ENCODE results near the gene EFNA5. TPM values are rescaled to one million over a fixed set of nuclear protein-coding genes. Genes with fewer than 3 reads are reported as not detected.

Gene EFNA5
- total and polyA plus RNA-seq, 2 of the 13 experiments (the other 11 are each of a cell fraction or from before 2014, with no cell fraction given): not detected

DNA sequence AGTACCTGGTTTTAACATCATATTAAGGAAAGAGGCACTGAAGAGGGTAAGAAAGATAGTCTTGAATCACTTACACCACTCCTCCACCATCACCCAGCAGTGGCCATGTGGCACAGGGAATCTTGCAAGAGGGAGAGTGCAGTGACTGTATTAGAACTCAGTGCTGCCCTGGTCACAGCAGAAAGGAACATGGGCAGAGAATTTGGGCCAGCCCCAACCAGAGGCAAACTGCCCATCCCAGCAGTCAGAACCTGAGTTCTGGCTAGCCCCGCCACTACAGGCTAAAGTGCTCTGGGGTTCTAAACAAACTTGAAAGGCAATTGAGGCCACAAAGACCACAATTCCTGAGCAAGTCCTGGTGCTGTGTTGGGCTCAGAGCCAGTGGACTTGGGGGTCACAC is 16.7 kb upstream of the EFNA5 start:
- Histone ChIP-seq H3K27me3 (ENCODE audit: control insufficient read depth in 1 of 2, insufficient read depth in 2 of 2, low read length in 2 of 2) (no peaks in the 10 kb centered on the region; a peak in 1 of 5 replicates), H3K9ac (ENCODE audit: insufficient read depth, low read depth, low read length) (no peak overlapping the region), H3K4me2 (ENCODE audit: low read depth, low read length) (no peak overlapping the region), H3K27ac (ENCODE audit: extremely low read length, insufficient read depth, low read length) (no peak overlapping the region), H3K4me3 (replicated peaks in 1 of 3; ENCODE audit: insufficient read depth in 1 of 3, low read depth in 2 of 3, low read length in 3 of 3) (no peak overlapping the region), H2AFZ (ENCODE audit: low read length) (no peak overlapping the region), H3K9me3 (ENCODE audit: low read length) (no peaks in the 10 kb centered on the region), H3K79me2 (ENCODE audit: insufficient read depth, low read length) (no peaks in the 10 kb centered on the region), H4K20me1 (ENCODE audit: insufficient read depth, low read length) (no peaks in the 10 kb centered on the region), H3K36me3 (replicated peaks in 1 of 2; ENCODE audit: control insufficient read depth in 1 of 2, insufficient read depth in 2 of 2, low read length in 2 of 2) (no peaks in the 10 kb centered on the region), H3K4me1 (ENCODE audit: insufficient read depth, low read length) (no peaks in the 10 kb centered on the region)
- no CpG with 5 or more reads among the region's 1 CpG for WGBS (ENCODE audit: low lambda C conversion rate)
- TF ChIP-seq ZNF431 (CRISPR knock-in tag; IDR thresholded peaks at IDR 0.05; ENCODE audit: borderline replicate concordance, low read depth) (no peak), CCAR2 (optimal IDR thresholded peaks at IDR 0.05; ENCODE audit: low read depth, low read length) (no peak)
- no TSS peak for BruUV-seq (replicated peaks)
- in situ Hi-C loops (cut with HindIII; ENCODE audit: extremely low pct_ligation_motif_present, low pct_unique_long_range_greater_than_20kb): no loop called here
- ChIA-PET CTCF (ENCODE audit: low intra/inter-chr PET ratio, low total read pairs) (no interaction called here), POLR2A (no interaction called here)
- no peak for ATAC-seq
- no peak for DNase-seq (ENCODE audit: low spot score)
- intact Hi-C loops (cut with micrococcal nuclease; ENCODE audit: unreplicated experiment): no loop called here
- FAIRE-seq: no peak

- in situ Hi-C loops (cut with HindIII; ENCODE audit: extremely low pct_ligation_motif_present, low pct_unique_long_range_greater_than_20kb) (no loop called here), intact Hi-C loops (cut with micrococcal nuclease; ENCODE audit: unreplicated experiment) (no loop called here)
- DNase-seq (ENCODE audit: low spot score) (no peak), FAIRE-seq (no peak), ATAC-seq (no peak)
- no peaks in the 10 kb centered on the region for H3K4me1 ChIP-seq (ENCODE audit: insufficient read depth, low read length)
- no peaks in the 10 kb centered on the region for H3K36me3 ChIP-seq (replicated peaks in 1 of 2; ENCODE audit: control insufficient read depth in 1 of 2, insufficient read depth in 2 of 2, low read length in 2 of 2)
- H2AFZ ChIP-seq (ENCODE audit: low read length): no peak overlapping the region
- ChIA-PET CTCF (ENCODE audit: low intra/inter-chr PET ratio, low total read pairs) (no interaction called here), POLR2A (no interaction called here)
- no peak overlapping the region for H3K9ac ChIP-seq (ENCODE audit: insufficient read depth, low read depth, low read length)
- no peak overlapping the region for H3K4me2 ChIP-seq (ENCODE audit: low read depth, low read length)
- H3K9me3 ChIP-seq (ENCODE audit: low read length): no peaks in the 10 kb centered on the region
- no peak overlapping the region for H3K4me3 ChIP-seq (replicated peaks in 1 of 3; ENCODE audit: insufficient read depth in 1 of 3, low read depth in 2 of 3, low read length in 3 of 3)
- H3K27me3 ChIP-seq (ENCODE audit: control insufficient read depth in 1 of 2, insufficient read depth in 2 of 2, low read length in 2 of 2): no peaks in the 10 kb centered on the region; a peak in 1 of 5 replicates
- WGBS (ENCODE audit: low lambda C conversion rate): 15% methylated on average over 3 of the region's 3 CpGs
- H4K20me1 ChIP-seq (ENCODE audit: insufficient read depth, low read length): no peaks in the 10 kb centered on the region
- TF ChIP-seq ZNF33A (CRISPR knock-in tag; IDR thresholded peaks at IDR 0.05; ENCODE audit: borderline replicate concordance) (no peak), KDM3A (CRISPR knock-in tag; IDR thresholded peaks at IDR 0.05; ENCODE audit: low read depth) (no peak), ZNF674 (CRISPR knock-in tag; IDR thresholded peaks at IDR 0.05; ENCODE audit: low read depth) (no peak), ZNF292 (CRISPR knock-in tag; IDR thresholded peaks at IDR 0.05; ENCODE audit: borderline replicate concordance, low read depth) (no peak), MIER3 (CRISPR knock-in tag; IDR thresholded peaks at IDR 0.05; ENCODE audit: borderline replicate concordance) (no peak), ZNF75D (CRISPR knock-in tag; IDR thresholded peaks at IDR 0.05; ENCODE audit: borderline replicate concordance) (no peak), AGO1 (IDR thresholded peaks at IDR 0.05; ENCODE audit: low read depth, low read length, poor library complexity, severe bottlenecking) (no peak), ATM (IDR thresholded peaks at IDR 0.05; ENCODE audit: borderline replicate concordance) (no peak), KLF6 (CRISPR knock-in tag; IDR thresholded peaks at IDR 0.05) (no peak), KLF16 (CRISPR knock-in tag; IDR thresholded peaks at IDR 0.05) (no peak), ZNF556 (CRISPR knock-in tag; IDR thresholded peaks at IDR 0.05; ENCODE audit: borderline replicate concordance) (no peak), FOXP1 (IDR thresholded peaks at IDR 0.05) (no peak), FOXP1 (CRISPR knock-in tag; IDR thresholded peaks at IDR 0.05) (no peak), NCOR1 (IDR thresholded peaks at IDR 0.05; ENCODE audit: borderline replicate concordance, low read length) (no peak), ZNF792 (CRISPR knock-in tag; IDR thresholded peaks at IDR 0.05) (no peak), HDAC2 (CRISPR knock-in tag; IDR thresholded peaks at IDR 0.05) (no peak), MXD4 (CRISPR knock-in tag; IDR thresholded peaks at IDR 0.05) (no peak), ARNT (IDR thresholded peaks at IDR 0.05) (no peak)
- TF ChIP-seq, protein P1, sequence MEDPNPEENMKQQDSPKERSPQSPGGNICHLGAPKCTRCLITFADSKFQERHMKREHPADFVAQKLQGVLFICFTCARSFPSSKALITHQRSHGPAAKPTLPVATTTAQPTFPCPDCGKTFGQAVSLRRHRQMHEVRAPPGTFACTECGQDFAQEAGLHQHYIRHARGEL (CRISPR knock-in tag; IDR thresholded peaks at IDR 0.05): no peak
- no TSS peak for BruUV-seq (replicated peaks)
- no peaks in the 10 kb centered on the region for H3K79me2 ChIP-seq (ENCODE audit: insufficient read depth, low read length)
- H3K27ac ChIP-seq (ENCODE audit: extremely low read length, insufficient read depth, low read length): no peak overlapping the region
Measured at GRCh38 chr5:107682533-107682932, 11.8 kb upstream of the EFNA5 start.

Measured in HepG2 (cell line).